ENCODE measurements around the gene CPXM1.

CPXM1 gene

GRCh38 chr20:2806351-2806701, 5.9 kb upstream of the CPXM1 start:
- intact Hi-C loops (cut with DNase I) = no loop called here
- DNase-seq = peak in 2 of 42 donors; percentile 9 to 28

GRCh38 chr20:2805689-2806350, 5.4 kb upstream of the CPXM1 start:
- intact Hi-C loops (cut with DNase I) = no loop called here
- peak in 2 of 42 donors; percentile 14 to 23 for DNase-seq

DNA sequence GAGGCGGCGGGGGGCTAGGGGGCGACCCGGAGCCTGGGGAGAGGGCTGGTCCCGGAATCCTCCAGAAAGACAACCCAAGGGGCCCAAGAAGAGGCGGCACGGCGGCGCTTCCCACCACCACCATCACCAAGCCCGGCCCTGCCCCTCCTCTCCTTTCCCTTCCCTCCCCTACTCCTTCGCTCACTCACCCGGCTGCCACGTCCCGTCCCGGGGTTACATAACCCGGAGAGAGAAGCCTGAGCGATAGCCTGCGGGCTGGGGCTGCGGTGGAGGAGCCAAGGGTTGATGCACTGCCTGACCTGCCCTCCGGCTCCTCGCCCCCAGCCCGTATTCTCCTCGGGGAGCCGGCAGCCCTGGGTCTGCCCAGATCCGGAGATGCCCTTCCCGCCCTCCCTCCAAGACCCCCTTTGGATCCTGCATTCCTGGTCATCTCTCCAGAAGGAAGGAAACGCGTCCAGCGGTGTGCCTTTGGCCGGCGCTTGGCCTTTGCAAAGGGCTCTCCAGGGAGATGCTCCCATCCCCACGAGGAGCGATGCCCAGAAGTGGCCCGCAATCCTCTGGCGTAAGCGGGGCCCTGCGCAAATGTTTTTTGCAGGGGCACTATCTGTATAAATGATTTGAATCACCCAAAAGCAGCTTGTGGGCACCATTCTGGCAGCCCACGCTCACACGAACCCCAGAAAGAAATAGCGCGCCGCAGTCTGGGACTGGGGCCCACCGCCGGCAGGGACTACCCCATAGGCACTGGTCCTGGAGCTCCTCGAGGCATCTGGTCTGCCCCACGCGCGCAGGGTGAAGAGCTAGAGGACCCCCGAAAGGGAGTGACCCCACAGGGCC, 4.6 kb upstream of the CPXM1 start:
- DNase-seq = peak in 25 of 42 donors; percentile 12 to 67 (median 31)
- intact Hi-C loops (cut with DNase I) = no loop called here

DNA sequence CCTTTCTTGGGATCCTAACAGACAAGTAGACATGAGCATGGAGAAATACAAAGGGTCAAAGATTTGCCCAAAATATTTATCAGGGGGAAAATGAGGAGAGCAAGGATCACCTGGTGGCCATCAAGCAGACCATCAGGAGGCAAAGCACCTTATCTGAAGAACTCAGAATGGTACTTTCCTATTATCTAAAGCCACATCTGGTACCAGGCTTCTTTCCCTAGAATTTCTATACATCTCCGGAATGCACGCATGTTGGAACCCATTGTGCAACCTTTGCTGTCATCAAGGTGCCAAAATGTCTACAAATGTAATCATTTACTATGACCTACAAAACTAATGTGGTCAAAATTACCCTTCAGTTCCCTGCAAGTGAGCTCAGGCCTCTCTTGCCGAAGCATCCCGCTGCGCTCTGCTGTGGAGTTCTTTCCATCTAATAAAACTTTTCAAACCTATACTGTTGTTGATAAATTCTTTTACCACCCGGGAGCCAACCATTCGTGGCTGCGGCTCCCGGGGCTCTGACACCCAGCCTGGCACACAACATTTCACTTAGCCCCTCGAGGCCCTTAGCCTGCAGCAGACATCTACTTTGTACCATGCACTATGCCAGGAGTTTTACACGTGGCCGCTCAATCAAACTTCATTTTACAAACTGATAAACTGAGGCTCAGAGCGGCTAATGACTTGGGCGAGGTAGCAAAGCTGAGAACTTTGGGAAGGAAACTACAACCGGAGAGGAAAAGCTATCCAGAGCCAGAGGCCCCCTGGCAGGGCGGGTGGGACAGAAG, 3.8 kb upstream of the CPXM1 start:
- intact Hi-C loops (cut with DNase I) = no loop called here
- peak in 2 of 42 donors; percentile 9 to 18 for DNase-seq

DNA sequence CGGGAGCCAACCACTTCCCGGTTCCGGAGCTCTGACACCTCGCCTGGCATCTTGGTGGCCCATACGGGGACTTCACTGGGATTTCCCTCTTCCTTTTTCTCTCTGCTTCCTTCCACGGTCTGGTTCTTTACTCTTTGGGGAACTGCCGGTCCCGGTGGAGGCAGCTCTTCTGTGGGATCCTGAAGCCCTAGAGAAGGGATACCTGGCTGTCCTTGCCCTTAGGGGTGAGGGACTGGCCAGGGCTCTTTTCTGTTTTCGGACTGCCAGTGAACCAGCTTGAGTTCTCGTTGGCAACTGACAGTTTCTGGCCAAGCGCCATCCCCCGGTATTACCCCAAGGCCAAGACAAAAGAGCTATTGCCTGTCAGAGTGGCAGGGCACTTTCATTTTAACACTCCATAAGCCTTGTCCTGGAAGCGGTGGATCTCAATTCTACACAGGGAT, 880 bp upstream of the CPXM1 start:
- intact Hi-C loops (cut with DNase I) = no loop called here
- DNase-seq = peak in 1 of 42 donors; percentile 32

- DNase-seq = peak in 1 of 42 donors; percentile 42
Measured at GRCh38 chr20:2799688-2800520, 523 bp downstream of the CPXM1 start.

DNA sequence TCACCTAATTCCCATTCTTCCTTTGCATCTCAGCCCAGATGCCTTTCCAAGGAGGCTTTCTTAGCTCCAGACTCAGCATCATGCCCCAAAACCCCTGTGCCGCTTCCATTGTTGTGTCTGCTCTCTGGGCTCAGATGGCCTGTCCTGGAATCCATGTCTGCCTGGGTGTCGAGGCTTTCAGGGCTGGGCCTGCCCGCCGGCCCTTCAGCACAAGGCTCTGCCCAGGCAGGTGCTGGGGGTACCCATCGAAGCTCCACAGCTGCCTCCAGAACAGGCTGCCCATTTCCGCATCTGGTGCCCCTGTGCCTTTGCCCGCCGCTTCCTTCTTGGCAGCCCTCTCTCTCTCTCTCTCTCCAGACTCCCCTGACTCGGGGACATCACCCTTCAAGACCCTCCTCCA, 1.2 kb downstream of the CPXM1 start:
- peak in 1 of 42 donors; percentile 29 for DNase-seq
- intact Hi-C loops (cut with DNase I) = no loop called here

More at GRCh38 chr20:2799688-2800520, 523 bp downstream of the CPXM1 start:
- intact Hi-C loops (cut with DNase I) = no loop called here

- DNase-seq = no peak
- intact Hi-C loops (cut with DNase I) = no loop called here
Measured at GRCh38 chr20:2798814-2799213, 1.6 kb downstream of the CPXM1 start.

DNA sequence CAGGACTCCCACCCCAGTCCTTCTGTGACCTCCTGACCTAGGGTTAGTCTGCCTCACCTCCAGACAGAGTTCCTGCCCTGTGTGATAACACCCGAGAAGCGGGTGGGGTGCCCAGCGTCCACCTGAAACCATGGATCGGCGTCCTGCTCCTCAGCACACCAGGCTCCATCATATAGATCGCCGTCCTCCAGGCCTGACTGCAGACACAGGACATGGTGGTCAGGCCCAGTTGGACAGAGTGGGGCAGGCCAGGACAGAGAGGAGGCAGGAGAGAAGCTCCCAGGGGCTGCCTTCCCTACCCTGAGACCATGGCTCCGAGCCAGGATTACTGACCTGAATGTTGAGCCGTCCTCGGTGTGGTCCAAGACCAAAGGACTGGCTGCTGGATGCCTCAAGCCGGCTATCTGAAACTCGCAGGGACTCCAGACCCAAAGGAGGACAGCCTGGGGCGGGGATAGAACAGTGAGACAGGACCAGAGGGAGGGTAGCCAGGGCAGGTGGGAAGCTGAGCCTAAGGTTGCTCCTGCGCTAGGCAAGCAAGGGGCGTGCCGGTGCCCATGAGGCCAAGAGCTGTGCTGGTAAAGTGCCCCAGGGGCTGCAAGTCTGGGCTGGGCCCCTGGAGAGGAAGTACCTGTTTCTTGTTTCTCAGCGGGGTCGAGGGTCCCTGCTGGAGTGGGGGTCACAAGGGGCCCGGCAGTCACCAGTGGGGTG, 2.2 kb downstream of the CPXM1 start:
- intact Hi-C loops (cut with DNase I) = no loop called here

DNA sequence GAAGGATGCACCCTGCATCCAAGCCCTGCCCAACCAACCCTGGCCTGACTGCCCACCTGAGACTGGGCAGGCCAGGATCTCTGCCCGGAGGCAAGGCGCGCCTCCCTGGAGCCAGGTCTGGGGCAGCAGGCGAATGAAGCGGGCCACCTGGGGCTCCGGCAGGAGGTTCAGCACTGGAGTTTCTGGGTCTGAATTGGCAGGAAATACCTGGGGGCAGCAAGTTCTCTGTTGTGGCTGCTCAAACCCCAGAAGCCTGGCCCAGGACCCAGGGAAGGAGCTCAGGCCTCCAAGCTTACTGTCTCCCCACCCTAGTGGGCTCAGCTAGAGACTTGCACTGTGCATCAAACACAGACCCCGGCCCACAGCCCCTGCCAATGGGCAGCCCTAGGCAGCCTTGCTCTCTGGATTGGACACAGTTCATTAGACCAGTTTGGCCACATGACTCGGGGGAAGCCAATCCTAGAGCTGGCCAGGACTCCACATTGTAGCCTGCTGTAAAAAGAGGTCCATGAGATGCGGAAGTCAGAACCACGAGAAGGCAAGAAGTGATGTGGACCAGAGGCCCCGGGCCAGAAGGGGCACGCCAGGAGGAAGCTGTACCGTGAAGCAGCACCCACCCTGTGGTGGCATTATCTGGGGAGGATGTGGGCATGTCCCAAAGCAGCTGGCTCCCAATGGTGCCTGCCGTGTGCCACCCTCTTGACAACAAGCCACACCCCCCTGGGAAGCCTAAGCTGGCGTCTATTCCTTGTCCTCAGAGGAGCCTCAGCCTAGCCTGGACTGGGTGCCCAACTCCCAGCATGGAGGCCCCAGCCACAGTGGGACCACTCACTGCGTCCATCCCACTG, 3.1 kb downstream of the CPXM1 start:
- peak in 1 of 42 donors; percentile 34 for DNase-seq
- intact Hi-C loops (cut with DNase I) = no loop called here

More for the DNA sequence above, 2.2 kb downstream of the CPXM1 start:
- DNase-seq = peak in 1 of 42 donors; percentile 34

DNA sequence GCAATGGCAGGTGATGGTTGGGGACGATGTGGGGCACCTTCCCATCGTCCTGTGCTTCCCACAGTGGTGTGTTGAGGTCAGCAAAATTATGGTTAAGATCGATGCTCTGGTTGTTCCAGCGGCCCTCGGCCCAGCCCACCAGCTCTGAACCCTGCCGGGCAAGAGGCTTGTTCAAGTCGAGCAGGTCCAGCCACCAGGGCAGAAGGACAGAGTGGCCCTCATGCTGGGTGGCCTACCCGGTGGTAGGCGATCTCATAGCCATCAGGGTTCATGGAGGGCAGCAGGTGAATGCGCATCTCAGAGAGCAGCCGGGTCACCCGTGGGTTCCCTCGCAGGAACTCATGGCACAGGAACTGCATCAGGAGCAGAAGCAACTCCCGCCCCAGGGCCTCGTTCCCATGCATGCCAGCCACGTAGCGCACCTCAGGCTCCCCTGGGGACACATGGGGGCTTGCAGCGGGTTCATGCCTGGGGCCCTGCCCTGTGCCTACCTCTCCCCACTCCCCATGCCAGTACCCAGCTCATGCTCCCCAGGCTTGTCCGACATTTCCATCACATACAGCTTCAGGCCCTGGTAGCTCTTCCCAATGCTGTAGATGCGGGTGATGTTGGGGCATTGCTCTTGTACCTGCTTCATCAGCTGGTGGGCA, 4.3 kb downstream of the CPXM1 start:
- DNase-seq = peak in 1 of 42 donors; percentile 36
- intact Hi-C loops (cut with DNase I) = no loop called here

- intact Hi-C loops (cut with DNase I) = no loop called here
- no peak for DNase-seq
Measured at GRCh38 chr20:2795451-2795850, 5.0 kb downstream of the CPXM1 start.

GRCh38 chr20:2794866-2795447, 5.5 kb downstream of the CPXM1 start:
- DNase-seq = peak in 1 of 42 donors; percentile 18

DNA sequence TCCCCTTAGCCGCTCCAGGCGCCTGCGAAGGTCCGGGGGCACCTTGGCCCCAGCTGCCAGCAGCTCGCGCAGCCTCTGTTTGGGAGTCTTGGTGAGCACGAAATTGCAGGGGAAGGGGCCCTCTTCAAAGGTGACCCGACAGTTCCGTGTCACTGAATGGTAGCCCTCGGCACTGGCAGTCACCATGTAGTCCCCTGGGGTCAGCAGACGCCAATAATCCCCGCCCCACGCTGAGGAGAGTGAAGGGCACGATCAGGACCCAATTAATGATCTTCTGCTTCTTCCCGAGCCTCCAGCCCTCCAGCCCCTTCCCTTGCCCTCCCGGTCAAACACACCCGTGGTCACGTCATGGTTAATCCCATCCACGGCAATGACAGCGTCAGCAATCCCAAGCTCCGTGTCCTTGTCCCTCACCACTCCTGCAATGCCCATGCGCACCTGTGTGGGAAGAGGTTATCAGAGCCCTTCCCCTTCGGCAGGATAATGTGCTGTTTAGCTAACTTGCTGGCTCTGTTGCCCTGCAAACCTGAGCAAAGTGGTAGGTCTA, 6.2 kb downstream of the CPXM1 start:
- intact Hi-C loops (cut with DNase I) = no loop called here
- no peak for DNase-seq

More at GRCh38 chr20:2794866-2795447, 5.5 kb downstream of the CPXM1 start:
- intact Hi-C loops (cut with DNase I) = no loop called here

DNA sequence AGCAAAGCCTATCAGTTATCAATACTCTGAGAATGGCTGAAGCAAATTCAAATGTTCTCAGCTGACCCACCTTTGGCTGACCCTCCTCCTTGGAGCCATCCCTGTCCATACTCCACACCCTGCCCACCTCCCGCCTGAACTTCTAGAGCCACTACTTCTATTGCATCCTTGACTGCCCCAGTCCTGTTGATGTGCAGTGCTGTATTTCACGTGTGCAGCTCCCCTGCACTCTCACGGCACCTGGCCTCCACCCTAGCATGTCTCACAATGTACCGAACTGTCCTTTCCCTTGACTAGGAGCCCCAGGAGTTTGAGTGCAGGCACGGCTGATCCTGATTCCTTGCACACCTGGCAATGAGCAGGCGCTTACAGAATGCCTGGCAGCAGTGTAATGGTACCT, 7.0 kb downstream of the CPXM1 start:
- DNase-seq = no peak
- intact Hi-C loops (cut with DNase I) = no loop called here

All from head of caudate nucleus (tissue), 42 donors.